ENCODE measurements around the gene VCL.

- no peak for TF ChIP-seq POLR2A (IDR thresholded peaks at IDR 0.05)
- TF ChIP-seq, protein P1, sequence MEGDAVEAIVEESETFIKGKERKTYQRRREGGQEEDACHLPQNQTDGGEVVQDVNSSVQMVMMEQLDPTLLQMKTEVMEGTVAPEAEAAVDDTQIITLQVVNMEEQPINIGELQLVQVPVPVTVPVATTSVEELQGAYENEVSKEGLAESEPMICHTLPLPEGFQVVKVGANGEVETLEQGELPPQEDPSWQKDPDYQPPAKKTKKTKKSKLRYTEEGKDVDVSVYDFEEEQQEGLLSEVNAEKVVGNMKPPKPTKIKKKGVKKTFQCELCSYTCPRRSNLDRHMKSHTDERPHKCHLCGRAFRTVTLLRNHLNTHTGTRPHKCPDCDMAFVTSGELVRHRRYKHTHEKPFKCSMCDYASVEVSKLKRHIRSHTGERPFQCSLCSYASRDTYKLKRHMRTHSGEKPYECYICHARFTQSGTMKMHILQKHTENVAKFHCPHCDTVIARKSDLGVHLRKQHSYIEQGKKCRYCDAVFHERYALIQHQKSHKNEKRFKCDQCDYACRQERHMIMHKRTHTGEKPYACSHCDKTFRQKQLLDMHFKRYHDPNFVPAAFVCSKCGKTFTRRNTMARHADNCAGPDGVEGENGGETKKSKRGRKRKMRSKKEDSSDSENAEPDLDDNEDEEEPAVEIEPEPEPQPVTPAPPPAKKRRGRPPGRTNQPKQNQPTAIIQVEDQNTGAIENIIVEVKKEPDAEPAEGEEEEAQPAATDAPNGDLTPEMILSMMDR (IDR thresholded peaks at IDR 0.05), result no peak
- TF ChIP-seq POLR2AphosphoS5 (IDR thresholded peaks at IDR 0.05), result no peak
Measured at GRCh38 chr10:74103560-74104258, 105.8 kb downstream of the VCL start.
